Measurements from ENCODE around the gene PTH2.

Gene PTH2

GRCh38 chr19:49391581-49392399 is 31.5 kb downstream of the PTH2 start:
- no peak overlapping the region for H3K27ac ChIP-seq (ENCODE audit: low read depth, low read length)
- H3K27me3 ChIP-seq (ENCODE audit: control insufficient read depth, insufficient read depth, low read length) = no peaks in the 10 kb centered on the region
- no peak overlapping the region for H3K4me3 ChIP-seq (ENCODE audit: low read depth, low read length)
- no peaks in the 10 kb centered on the region for H3K9me3 ChIP-seq (ENCODE audit: control insufficient read depth, insufficient read depth, low read length)
- H3K36me3 ChIP-seq (ENCODE audit: control insufficient read depth, insufficient read depth, low read length) = no peaks in the 10 kb centered on the region
- no peak overlapping the region for H3K9ac ChIP-seq (ENCODE audit: low read depth, low read length)
- peaks cover 3% of the 10 kb centered on the region; the same call in 1 of the 2 replicates for H3K4me1 ChIP-seq (ENCODE audit: control insufficient read depth, insufficient read depth, low read length)

- no peak overlapping the region for H3K27ac ChIP-seq (ENCODE audit: low read depth, low read length)
- no peaks in the 10 kb centered on the region for H3K9me3 ChIP-seq (ENCODE audit: control insufficient read depth, insufficient read depth, low read length)
- no peaks in the 10 kb centered on the region for H3K36me3 ChIP-seq (ENCODE audit: control insufficient read depth, insufficient read depth, low read length)
- no peak overlapping the region for H3K4me3 ChIP-seq (ENCODE audit: low read depth, low read length)
- H3K4me1 ChIP-seq (ENCODE audit: control insufficient read depth, insufficient read depth, low read length) = peaks cover 3% of the 10 kb centered on the region; the same call in 1 of the 2 replicates
- no peaks in the 10 kb centered on the region for H3K27me3 ChIP-seq (ENCODE audit: control insufficient read depth, insufficient read depth, low read length)
- H3K9ac ChIP-seq (ENCODE audit: low read depth, low read length) = no peak overlapping the region
Observed at GRCh38 chr19:49390929-49391359, 32.3 kb downstream of the PTH2 start.

- Histone ChIP-seq H3K4me1 (ENCODE audit: control insufficient read depth, insufficient read depth, low read length) (no peaks in the 10 kb centered on the region), H3K9me3 (ENCODE audit: control insufficient read depth, insufficient read depth, low read length) (no peaks in the 10 kb centered on the region), H3K27me3 (ENCODE audit: control insufficient read depth, insufficient read depth, low read length) (no peaks in the 10 kb centered on the region), H3K36me3 (ENCODE audit: control insufficient read depth, insufficient read depth, low read length) (no peaks in the 10 kb centered on the region), H3K9ac (ENCODE audit: low read depth, low read length) (no peak overlapping the region), H3K4me3 (ENCODE audit: low read depth, low read length) (no peak overlapping the region), H3K27ac (ENCODE audit: low read depth, low read length) (no peak overlapping the region)
Observed at GRCh38 chr19:49390131-49390928, 32.9 kb downstream of the PTH2 start.

- Histone ChIP-seq H3K9ac (ENCODE audit: low read depth, low read length) (no peak overlapping the region), H3K4me1 (ENCODE audit: control insufficient read depth, insufficient read depth, low read length) (no peaks in the 10 kb centered on the region), H3K9me3 (ENCODE audit: control insufficient read depth, insufficient read depth, low read length) (no peaks in the 10 kb centered on the region), H3K4me3 (ENCODE audit: low read depth, low read length) (no peak overlapping the region), H3K36me3 (ENCODE audit: control insufficient read depth, insufficient read depth, low read length) (no peaks in the 10 kb centered on the region), H3K27ac (ENCODE audit: low read depth, low read length) (no peak overlapping the region), H3K27me3 (ENCODE audit: control insufficient read depth, insufficient read depth, low read length) (no peaks in the 10 kb centered on the region)
Observed at GRCh38 chr19:49389406-49389805, 33.8 kb downstream of the PTH2 start.

GRCh38 chr19:49387936-49388372 is 35.3 kb downstream of the PTH2 start, which contains the start of gene KASH5:
KASH5 (plus strand) TSS chr19:49388249; CDS start chr19:49390884, 2,635 bp downstream.
- no peaks in the 10 kb centered on the region for H3K4me1 ChIP-seq (ENCODE audit: control insufficient read depth, insufficient read depth, low read length)
- H3K27ac ChIP-seq (ENCODE audit: low read depth, low read length) = no peak within 1 kb of the TSS
- H3K9me3 ChIP-seq (ENCODE audit: control insufficient read depth, insufficient read depth, low read length) = no peaks in the 10 kb centered on the region
- no peak within 1 kb of the TSS for H3K4me3 ChIP-seq (ENCODE audit: low read depth, low read length)
- H3K9ac ChIP-seq (ENCODE audit: low read depth, low read length) = no peak within 1 kb of the TSS
- no peaks in the 10 kb centered on the region for H3K27me3 ChIP-seq (ENCODE audit: control insufficient read depth, insufficient read depth, low read length)
- no peaks in the 10 kb centered on the region for H3K36me3 ChIP-seq (ENCODE audit: control insufficient read depth, insufficient read depth, low read length)

GRCh38 chr19:49383599-49383998 is 39.6 kb downstream of the PTH2 start:
- no peaks in the 10 kb centered on the region; the same call in 1 of the 2 replicates for H3K9me3 ChIP-seq (ENCODE audit: control insufficient read depth, insufficient read depth, low read length)
- H3K36me3 ChIP-seq (ENCODE audit: control insufficient read depth, insufficient read depth, low read length) = no peaks in the 10 kb centered on the region
- H3K27ac ChIP-seq (ENCODE audit: low read depth, low read length) = no peak overlapping the region
- H3K4me3 ChIP-seq (ENCODE audit: low read depth, low read length) = no peak overlapping the region
- no peaks in the 10 kb centered on the region for H3K27me3 ChIP-seq (ENCODE audit: control insufficient read depth, insufficient read depth, low read length)
- no peak overlapping the region for H3K9ac ChIP-seq (ENCODE audit: low read depth, low read length)
- no peaks in the 10 kb centered on the region for H3K4me1 ChIP-seq (ENCODE audit: control insufficient read depth, insufficient read depth, low read length)

- Histone ChIP-seq H3K27me3 (ENCODE audit: control insufficient read depth, insufficient read depth, low read length) (no peaks in the 10 kb centered on the region), H3K9ac (ENCODE audit: low read depth, low read length) (no peak overlapping the region), H3K9me3 (ENCODE audit: control insufficient read depth, insufficient read depth, low read length) (no peaks in the 10 kb centered on the region; the same call in 1 of the 2 replicates)
Observed at GRCh38 chr19:49382639-49383038, 40.6 kb downstream of the PTH2 start.

GRCh38 chr19:49380391-49380790 is 42.9 kb downstream of the PTH2 start:
- no peak overlapping the region for H3K4me3 ChIP-seq (ENCODE audit: low read depth, low read length)
- no peak overlapping the region for H3K27ac ChIP-seq (ENCODE audit: low read depth, low read length)
- no peaks in the 10 kb centered on the region for H3K36me3 ChIP-seq (ENCODE audit: control insufficient read depth, insufficient read depth, low read length)
- no peak overlapping the region for H3K9ac ChIP-seq (ENCODE audit: low read depth, low read length)
- no peaks in the 10 kb centered on the region; the same call in 1 of the 2 replicates for H3K9me3 ChIP-seq (ENCODE audit: control insufficient read depth, insufficient read depth, low read length)
- H3K4me1 ChIP-seq (ENCODE audit: control insufficient read depth, insufficient read depth, low read length) = no peaks in the 10 kb centered on the region
- no peaks in the 10 kb centered on the region for H3K27me3 ChIP-seq (ENCODE audit: control insufficient read depth, insufficient read depth, low read length)

More at GRCh38 chr19:49382639-49383038, 40.6 kb downstream of the PTH2 start:
- Histone ChIP-seq H3K36me3 (ENCODE audit: control insufficient read depth, insufficient read depth, low read length) (no peaks in the 10 kb centered on the region), H3K4me1 (ENCODE audit: control insufficient read depth, insufficient read depth, low read length) (no peaks in the 10 kb centered on the region), H3K27ac (ENCODE audit: low read depth, low read length) (no peak overlapping the region), H3K4me3 (ENCODE audit: low read depth, low read length) (no peak overlapping the region)

- Histone ChIP-seq H3K4me1 (ENCODE audit: control insufficient read depth, insufficient read depth, low read length) (no peaks in the 10 kb centered on the region), H3K36me3 (ENCODE audit: control insufficient read depth, insufficient read depth, low read length) (no peaks in the 10 kb centered on the region), H3K4me3 (ENCODE audit: low read depth, low read length) (no peak overlapping the region), H3K9me3 (ENCODE audit: control insufficient read depth, insufficient read depth, low read length) (no peaks in the 10 kb centered on the region; the same call in 1 of the 2 replicates), H3K9ac (ENCODE audit: low read depth, low read length) (no peak overlapping the region), H3K27ac (ENCODE audit: low read depth, low read length) (no peak overlapping the region), H3K27me3 (ENCODE audit: control insufficient read depth, insufficient read depth, low read length) (no peaks in the 10 kb centered on the region)
Observed at GRCh38 chr19:49378512-49378911, 44.7 kb downstream of the PTH2 start.

- H3K9me3 ChIP-seq (ENCODE audit: control insufficient read depth, insufficient read depth, low read length) = peaks cover 4% of the 10 kb centered on the region; the same call in 1 of the 2 replicates
- no peaks in the 10 kb centered on the region for H3K36me3 ChIP-seq (ENCODE audit: control insufficient read depth, insufficient read depth, low read length)
- H3K27me3 ChIP-seq (ENCODE audit: control insufficient read depth, insufficient read depth, low read length) = no peaks in the 10 kb centered on the region
- no peak overlapping the region for H3K27ac ChIP-seq (ENCODE audit: low read depth, low read length)
- H3K4me1 ChIP-seq (ENCODE audit: control insufficient read depth, insufficient read depth, low read length) = no peaks in the 10 kb centered on the region
- no peak overlapping the region for H3K4me3 ChIP-seq (ENCODE audit: low read depth, low read length)
- H3K9ac ChIP-seq (ENCODE audit: low read depth, low read length) = no peak overlapping the region
Observed at GRCh38 chr19:49374665-49375434, 48.4 kb downstream of the PTH2 start.
